Right lobe of liver (tissue), 4 donors: Measurements from ENCODE around the gene EWSR1.

Source experiments
- POLR2A ChIP-seq: fragments of 450-650 bp; IDR thresholded peaks from one replicate; pipeline ENCODE4 v1.6.1; 2017; ENCODE audit warnings: antibody characterized with exemption, mild to moderate bottlenecking
- TF ChIP-seq, protein P1 (sequence below), 4 donors: fragments of 200-600 bp in 3 of 4; fragments of 450-650 bp in 1 of 4; IDR thresholded peaks; one replicate each; pipeline versions ENCODE4 v1.5.1 to v1.8.0; 2016 to 2022; ENCODE audit warnings: antibody characterized with exemption in 4 of 4, mild to moderate bottlenecking in 2 of 4
- donor health status: DM: no; HTN: no; CAD: no.
- donor health status: DM: no; HTN: no; CAD: no.
- donor health status: DM: no; HTN: yes; CAD: no.

DNA sequence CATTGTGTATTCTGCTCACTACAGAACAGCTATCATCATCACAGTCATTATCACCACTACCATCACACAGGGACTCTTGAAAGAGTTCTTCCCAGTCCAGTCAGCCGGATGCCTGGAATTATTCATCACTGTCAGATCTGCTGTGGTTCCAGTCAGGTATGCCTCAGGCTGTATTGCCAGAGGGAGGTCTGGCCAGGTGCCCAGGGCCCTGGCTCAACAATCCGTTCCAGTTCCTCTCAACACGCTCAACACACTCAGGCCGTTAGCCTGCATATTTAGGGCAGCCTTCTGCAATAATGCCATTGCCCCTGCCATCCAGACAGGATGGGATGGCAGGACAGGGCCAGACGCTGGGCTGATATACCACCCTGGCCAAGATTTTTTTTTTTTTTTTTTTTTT, 76.1 kb downstream of the EWSR1 start:
- TF ChIP-seq, protein P1, sequence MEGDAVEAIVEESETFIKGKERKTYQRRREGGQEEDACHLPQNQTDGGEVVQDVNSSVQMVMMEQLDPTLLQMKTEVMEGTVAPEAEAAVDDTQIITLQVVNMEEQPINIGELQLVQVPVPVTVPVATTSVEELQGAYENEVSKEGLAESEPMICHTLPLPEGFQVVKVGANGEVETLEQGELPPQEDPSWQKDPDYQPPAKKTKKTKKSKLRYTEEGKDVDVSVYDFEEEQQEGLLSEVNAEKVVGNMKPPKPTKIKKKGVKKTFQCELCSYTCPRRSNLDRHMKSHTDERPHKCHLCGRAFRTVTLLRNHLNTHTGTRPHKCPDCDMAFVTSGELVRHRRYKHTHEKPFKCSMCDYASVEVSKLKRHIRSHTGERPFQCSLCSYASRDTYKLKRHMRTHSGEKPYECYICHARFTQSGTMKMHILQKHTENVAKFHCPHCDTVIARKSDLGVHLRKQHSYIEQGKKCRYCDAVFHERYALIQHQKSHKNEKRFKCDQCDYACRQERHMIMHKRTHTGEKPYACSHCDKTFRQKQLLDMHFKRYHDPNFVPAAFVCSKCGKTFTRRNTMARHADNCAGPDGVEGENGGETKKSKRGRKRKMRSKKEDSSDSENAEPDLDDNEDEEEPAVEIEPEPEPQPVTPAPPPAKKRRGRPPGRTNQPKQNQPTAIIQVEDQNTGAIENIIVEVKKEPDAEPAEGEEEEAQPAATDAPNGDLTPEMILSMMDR (IDR thresholded peaks at IDR 0.05): no peak
- TF ChIP-seq POLR2A: no peak
